Measurements from ENCODE around the gene LCA5L. TPM values are rescaled to one million over a fixed set of nuclear protein-coding genes. Genes with fewer than 3 reads are reported as not detected.

The LCA5L gene
- total RNA-seq, 1 experiment from 2014 or later = 2.8 TPM

DNA sequence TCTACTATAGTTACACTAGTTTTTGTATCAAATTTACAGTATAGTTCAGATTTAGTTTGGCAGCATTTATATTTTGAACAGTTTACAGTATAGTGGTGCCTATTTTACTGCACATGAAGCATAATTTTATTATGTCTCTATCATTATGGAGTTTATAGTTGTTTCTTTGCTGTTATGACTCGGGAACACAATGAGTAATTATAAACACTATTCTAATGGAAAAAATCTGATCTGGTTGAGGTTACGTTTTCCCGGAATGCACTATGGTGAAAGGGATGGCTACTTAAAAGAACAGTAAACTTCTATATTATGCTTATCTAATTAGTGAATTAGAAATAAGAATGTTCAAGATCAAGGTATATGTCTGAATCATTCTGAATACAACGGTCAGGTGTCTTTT, 10.6 kb downstream of the LCA5L start:
- TF ChIP-seq, protein P1, sequence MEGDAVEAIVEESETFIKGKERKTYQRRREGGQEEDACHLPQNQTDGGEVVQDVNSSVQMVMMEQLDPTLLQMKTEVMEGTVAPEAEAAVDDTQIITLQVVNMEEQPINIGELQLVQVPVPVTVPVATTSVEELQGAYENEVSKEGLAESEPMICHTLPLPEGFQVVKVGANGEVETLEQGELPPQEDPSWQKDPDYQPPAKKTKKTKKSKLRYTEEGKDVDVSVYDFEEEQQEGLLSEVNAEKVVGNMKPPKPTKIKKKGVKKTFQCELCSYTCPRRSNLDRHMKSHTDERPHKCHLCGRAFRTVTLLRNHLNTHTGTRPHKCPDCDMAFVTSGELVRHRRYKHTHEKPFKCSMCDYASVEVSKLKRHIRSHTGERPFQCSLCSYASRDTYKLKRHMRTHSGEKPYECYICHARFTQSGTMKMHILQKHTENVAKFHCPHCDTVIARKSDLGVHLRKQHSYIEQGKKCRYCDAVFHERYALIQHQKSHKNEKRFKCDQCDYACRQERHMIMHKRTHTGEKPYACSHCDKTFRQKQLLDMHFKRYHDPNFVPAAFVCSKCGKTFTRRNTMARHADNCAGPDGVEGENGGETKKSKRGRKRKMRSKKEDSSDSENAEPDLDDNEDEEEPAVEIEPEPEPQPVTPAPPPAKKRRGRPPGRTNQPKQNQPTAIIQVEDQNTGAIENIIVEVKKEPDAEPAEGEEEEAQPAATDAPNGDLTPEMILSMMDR (IDR thresholded peaks at IDR 0.05; ENCODE audit: unreplicated experiment) = no peak
- no peak for DNase-seq (ENCODE audit: unreplicated experiment)
- no TSS peak for BruUV-seq (replicated peaks)
- CTCF ChIA-PET = no interaction called here
- Mint-ChIP-seq H3K9me3 (ENCODE audit: unreplicated experiment) (no peaks in the 10 kb centered on the region), H3K4me3 (ENCODE audit: unreplicated experiment) (no peak overlapping the region), H3K27ac (ENCODE audit: low read depth, unreplicated experiment) (no peak overlapping the region), H3K36me3 (ENCODE audit: insufficient read depth, unreplicated experiment) (no peaks in the 10 kb centered on the region), H3K27me3 (ENCODE audit: insufficient read depth, unreplicated experiment) (no peaks in the 10 kb centered on the region), H3K4me1 (ENCODE audit: insufficient read depth, unreplicated experiment) (no peaks in the 10 kb centered on the region)
- POLR2A ChIA-PET = no interaction called here
- intact Hi-C loops (cut with micrococcal nuclease) = no loop called here

DNA sequence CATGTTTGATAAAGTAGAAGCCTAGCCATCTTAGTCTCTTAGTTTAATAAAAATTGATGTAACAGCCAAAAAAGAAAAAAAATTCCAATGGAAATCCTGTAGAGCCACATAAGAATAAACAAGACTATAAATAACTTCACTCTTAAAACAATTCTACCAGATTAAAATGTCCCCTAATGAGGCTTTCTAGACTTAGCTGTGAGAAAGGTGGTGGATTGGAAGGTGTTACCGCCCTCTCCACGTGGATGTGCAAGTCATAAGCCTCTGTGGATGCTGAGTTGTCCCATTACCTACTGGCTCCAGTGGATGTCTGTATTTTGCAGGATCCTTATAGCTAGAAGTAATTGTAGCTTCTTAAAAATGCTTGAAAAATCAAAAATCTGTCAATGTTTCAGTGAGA, 14.6 kb downstream of the LCA5L start:
- Mint-ChIP-seq H3K27me3 (ENCODE audit: insufficient read depth, unreplicated experiment) (no peaks in the 10 kb centered on the region), H3K36me3 (ENCODE audit: insufficient read depth, unreplicated experiment) (peaks cover 4% of the 10 kb centered on the region), H3K4me1 (ENCODE audit: insufficient read depth, unreplicated experiment) (no peaks in the 10 kb centered on the region), H3K4me3 (ENCODE audit: unreplicated experiment) (no peak overlapping the region), H3K9me3 (ENCODE audit: unreplicated experiment) (no peaks in the 10 kb centered on the region), H3K27ac (ENCODE audit: low read depth, unreplicated experiment) (no peak overlapping the region)
- no TSS peak for BruUV-seq (replicated peaks)
- intact Hi-C loops (cut with micrococcal nuclease) = no loop called here
- DNase-seq (ENCODE audit: unreplicated experiment) = no peak
- CTCF ChIA-PET = interaction anchor here (9.2 kb wide), 1 partner anchor 11 kb away, joined by 59 read pairs; no protein-coding TSS in a partner anchor
- TF ChIP-seq, protein P1 (IDR thresholded peaks at IDR 0.05; ENCODE audit: unreplicated experiment) = no peak
- POLR2A ChIA-PET = no interaction called here

DNA sequence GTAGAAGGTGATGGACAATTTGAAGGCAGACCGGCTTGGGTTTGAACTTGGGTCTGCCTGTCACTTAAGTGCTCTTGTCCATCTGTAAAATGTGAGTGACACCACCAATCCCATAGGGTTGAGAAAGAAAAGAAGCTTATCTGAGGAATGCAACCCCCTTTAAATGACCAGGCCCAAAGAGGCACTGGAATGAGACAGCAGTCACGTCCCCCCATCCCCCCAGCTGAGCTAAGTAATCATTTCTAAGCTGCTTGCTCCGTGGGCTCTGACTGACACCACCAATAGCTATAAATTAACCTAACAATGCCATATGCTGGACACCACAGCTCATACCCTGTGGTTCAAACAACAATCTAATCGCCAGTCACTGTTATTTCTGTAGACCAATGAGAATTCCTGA, 15.1 kb downstream of the LCA5L start:
- Mint-ChIP-seq H3K36me3 (ENCODE audit: insufficient read depth, unreplicated experiment) (peaks cover 4% of the 10 kb centered on the region), H3K9me3 (ENCODE audit: unreplicated experiment) (no peaks in the 10 kb centered on the region), H3K4me1 (ENCODE audit: insufficient read depth, unreplicated experiment) (no peaks in the 10 kb centered on the region), H3K27me3 (ENCODE audit: insufficient read depth, unreplicated experiment) (no peaks in the 10 kb centered on the region), H3K4me3 (ENCODE audit: unreplicated experiment) (no peak overlapping the region), H3K27ac (ENCODE audit: low read depth, unreplicated experiment) (no peak overlapping the region)
- ChIA-PET CTCF (interaction anchor here (9.2 kb wide), 1 partner anchor 11 kb away, joined by 59 read pairs; no protein-coding TSS in a partner anchor), POLR2A (no interaction called here)
- BruUV-seq (replicated peaks) = no TSS peak
- intact Hi-C loops (cut with micrococcal nuclease) = no loop called here
- DNase-seq (ENCODE audit: unreplicated experiment) = no peak
- TF ChIP-seq, protein P1 (IDR thresholded peaks at IDR 0.05; ENCODE audit: unreplicated experiment) = no peak

DNA sequence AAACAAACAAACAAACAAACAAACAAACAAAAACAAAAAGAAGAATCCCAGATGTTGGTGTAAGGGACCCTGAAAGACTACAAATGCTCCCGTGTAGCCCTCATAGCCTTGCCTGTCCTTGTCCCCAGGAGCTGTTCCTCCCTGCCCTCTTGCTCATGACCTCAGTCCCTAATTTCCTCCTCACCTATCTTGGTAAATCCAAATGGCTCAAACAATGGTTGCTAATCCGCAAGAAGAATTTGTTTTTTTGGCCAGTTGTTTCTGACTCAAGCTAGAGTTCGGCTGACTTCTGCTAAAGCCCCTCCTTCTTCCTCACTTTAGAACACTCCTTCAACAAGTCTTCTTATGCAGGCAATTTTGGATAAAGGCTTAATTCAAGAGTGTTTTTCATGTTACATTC, 15.6 kb downstream of the LCA5L start:
- no peak for DNase-seq (ENCODE audit: unreplicated experiment)
- H3K27ac Mint-ChIP-seq (ENCODE audit: low read depth, unreplicated experiment) = no peak overlapping the region
- no peaks in the 10 kb centered on the region for H3K9me3 Mint-ChIP-seq (ENCODE audit: unreplicated experiment)
- ChIA-PET POLR2A (no interaction called here), CTCF (interaction anchor here (9.2 kb wide), 1 partner anchor 12 kb away, joined by 59 read pairs; no protein-coding TSS in a partner anchor)
- H3K36me3 Mint-ChIP-seq (ENCODE audit: insufficient read depth, unreplicated experiment) = peaks cover 4% of the 10 kb centered on the region
- intact Hi-C loops (cut with micrococcal nuclease) = no loop called here
- BruUV-seq (replicated peaks) = no TSS peak
- TF ChIP-seq, protein P1 (IDR thresholded peaks at IDR 0.05; ENCODE audit: unreplicated experiment) = no peak
- H3K4me3 Mint-ChIP-seq (ENCODE audit: unreplicated experiment) = no peak overlapping the region
- no peaks in the 10 kb centered on the region for H3K4me1 Mint-ChIP-seq (ENCODE audit: insufficient read depth, unreplicated experiment)
- H3K27me3 Mint-ChIP-seq (ENCODE audit: insufficient read depth, unreplicated experiment) = no peaks in the 10 kb centered on the region
